B cell (primary cell): ENCODE measurements around the gene INSYN2A.

Experiments
- EZH2 ChIP-seq: IDR thresholded peaks from 2 replicates; pipeline ENCODE4 v1.6.1; 2012; ENCODE audit warnings: borderline replicate concordance, low read depth, mild to moderate bottlenecking, moderate library complexity, low read length; ENCODE audit not compliant: insufficient read depth, poor library complexity, severe bottlenecking
- TF ChIP-seq, protein P1 (sequence below): fragments of 200-600 bp; IDR thresholded peaks from one replicate; pipeline ENCODE4 v1.8.0; 2022; ENCODE audit warnings: antibody characterized with exemption, mild to moderate bottlenecking

DNA sequence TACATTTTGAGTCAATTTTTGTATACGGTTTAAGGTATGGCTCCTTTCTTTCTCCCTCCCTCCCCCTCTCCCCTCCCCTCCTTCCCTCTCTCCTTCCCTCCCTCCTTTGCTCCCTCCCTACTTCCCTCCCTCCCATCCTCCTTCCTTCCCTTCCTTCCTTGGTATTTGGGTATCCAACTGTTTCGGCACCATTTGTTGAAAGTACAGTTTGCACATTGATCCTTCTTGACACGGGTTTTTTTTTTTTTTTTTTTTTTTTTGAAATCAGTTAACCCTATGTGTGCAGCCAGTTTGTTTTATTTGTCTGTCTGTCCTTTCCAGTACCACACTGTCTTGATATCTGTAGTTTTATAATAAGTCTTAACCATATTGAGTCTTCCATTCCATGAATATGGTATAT, 39.9 kb upstream of the INSYN2A start:
- TF ChIP-seq, protein P1, sequence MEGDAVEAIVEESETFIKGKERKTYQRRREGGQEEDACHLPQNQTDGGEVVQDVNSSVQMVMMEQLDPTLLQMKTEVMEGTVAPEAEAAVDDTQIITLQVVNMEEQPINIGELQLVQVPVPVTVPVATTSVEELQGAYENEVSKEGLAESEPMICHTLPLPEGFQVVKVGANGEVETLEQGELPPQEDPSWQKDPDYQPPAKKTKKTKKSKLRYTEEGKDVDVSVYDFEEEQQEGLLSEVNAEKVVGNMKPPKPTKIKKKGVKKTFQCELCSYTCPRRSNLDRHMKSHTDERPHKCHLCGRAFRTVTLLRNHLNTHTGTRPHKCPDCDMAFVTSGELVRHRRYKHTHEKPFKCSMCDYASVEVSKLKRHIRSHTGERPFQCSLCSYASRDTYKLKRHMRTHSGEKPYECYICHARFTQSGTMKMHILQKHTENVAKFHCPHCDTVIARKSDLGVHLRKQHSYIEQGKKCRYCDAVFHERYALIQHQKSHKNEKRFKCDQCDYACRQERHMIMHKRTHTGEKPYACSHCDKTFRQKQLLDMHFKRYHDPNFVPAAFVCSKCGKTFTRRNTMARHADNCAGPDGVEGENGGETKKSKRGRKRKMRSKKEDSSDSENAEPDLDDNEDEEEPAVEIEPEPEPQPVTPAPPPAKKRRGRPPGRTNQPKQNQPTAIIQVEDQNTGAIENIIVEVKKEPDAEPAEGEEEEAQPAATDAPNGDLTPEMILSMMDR = no peak
- no peak for TF ChIP-seq EZH2
